ENCODE data around the gene GAREM1. TPM values are rescaled to one million over a fixed set of nuclear protein-coding genes. Genes with fewer than 3 reads are reported as not detected.

GAREM1 gene
- total RNA-seq, 1 donor from 2014 or later: 9.0 TPM

DNA sequence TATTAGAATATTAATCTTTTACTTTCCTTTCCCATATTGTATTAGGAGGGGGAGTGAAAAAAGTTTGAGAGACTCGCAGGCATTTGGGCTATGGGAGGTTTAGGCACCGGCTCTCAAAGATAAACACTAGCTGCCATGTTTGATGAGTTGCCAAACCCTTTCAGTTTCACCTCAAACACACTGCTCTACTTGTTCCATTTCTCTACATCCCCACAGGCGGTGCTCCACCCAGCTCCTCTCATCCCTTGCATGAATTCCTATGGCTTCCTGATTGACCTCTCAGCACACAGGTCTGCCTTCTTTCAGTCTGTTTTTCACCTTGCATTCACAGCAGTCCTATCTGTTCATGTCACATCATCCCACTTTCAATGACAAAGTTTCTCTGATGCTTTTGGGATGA, 215.1 kb downstream of the GAREM1 start:
- FAIRE-seq: no peak
- no peaks in the 10 kb centered on the region for H3K27me3 ChIP-seq (ENCODE audit: insufficient read depth, low read length)
- no peaks in the 10 kb centered on the region for H3K79me2 ChIP-seq (ENCODE audit: insufficient read depth, low read length)
- Mint-ChIP-seq H3K27me3 (ENCODE audit: low read depth, unreplicated experiment) (no peaks in the 10 kb centered on the region), H3K27ac (ENCODE audit: unreplicated experiment) (no peak overlapping the region), H3K4me3 (ENCODE audit: unreplicated experiment) (no peak overlapping the region), H3K9me3 (ENCODE audit: unreplicated experiment) (no peaks in the 10 kb centered on the region), H3K4me1 (ENCODE audit: low read depth, unreplicated experiment) (no peaks in the 10 kb centered on the region), H3K36me3 (ENCODE audit: low read depth, unreplicated experiment) (no peaks in the 10 kb centered on the region)
- no peak overlapping the region for H3K4me2 ChIP-seq (ENCODE audit: low read length)
- no peaks in the 10 kb centered on the region for H3K4me1 ChIP-seq (ENCODE audit: insufficient read depth, low read length)
- H3K36me3 ChIP-seq (ENCODE audit: insufficient read depth, low read length): no peaks in the 10 kb centered on the region
- H2AFZ ChIP-seq (ENCODE audit: low read depth, low read length): no peak overlapping the region
- H3K9me3 ChIP-seq (ENCODE audit: insufficient read depth, low read depth, low read length): no peaks in the 10 kb centered on the region
- DNase-seq (ENCODE audit: low read depth): no peak
- no peak for TF ChIP-seq EZH2 (IDR thresholded peaks at IDR 0.05; ENCODE audit: insufficient read depth, low read length)
- TF ChIP-seq, protein P1, sequence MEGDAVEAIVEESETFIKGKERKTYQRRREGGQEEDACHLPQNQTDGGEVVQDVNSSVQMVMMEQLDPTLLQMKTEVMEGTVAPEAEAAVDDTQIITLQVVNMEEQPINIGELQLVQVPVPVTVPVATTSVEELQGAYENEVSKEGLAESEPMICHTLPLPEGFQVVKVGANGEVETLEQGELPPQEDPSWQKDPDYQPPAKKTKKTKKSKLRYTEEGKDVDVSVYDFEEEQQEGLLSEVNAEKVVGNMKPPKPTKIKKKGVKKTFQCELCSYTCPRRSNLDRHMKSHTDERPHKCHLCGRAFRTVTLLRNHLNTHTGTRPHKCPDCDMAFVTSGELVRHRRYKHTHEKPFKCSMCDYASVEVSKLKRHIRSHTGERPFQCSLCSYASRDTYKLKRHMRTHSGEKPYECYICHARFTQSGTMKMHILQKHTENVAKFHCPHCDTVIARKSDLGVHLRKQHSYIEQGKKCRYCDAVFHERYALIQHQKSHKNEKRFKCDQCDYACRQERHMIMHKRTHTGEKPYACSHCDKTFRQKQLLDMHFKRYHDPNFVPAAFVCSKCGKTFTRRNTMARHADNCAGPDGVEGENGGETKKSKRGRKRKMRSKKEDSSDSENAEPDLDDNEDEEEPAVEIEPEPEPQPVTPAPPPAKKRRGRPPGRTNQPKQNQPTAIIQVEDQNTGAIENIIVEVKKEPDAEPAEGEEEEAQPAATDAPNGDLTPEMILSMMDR (IDR thresholded peaks at IDR 0.05; ENCODE audit: insufficient read depth, low read depth, low read length): no peak
- H3K9ac ChIP-seq (ENCODE audit: low read length): no peak overlapping the region
- H4K20me1 ChIP-seq (ENCODE audit: insufficient read depth, low read length): no peaks in the 10 kb centered on the region
- no peak overlapping the region for H3K27ac ChIP-seq (ENCODE audit: low read depth, low read length)
- H3K4me3 ChIP-seq (ENCODE audit: insufficient read depth, low read depth, low read length): no peak overlapping the region

DNA sequence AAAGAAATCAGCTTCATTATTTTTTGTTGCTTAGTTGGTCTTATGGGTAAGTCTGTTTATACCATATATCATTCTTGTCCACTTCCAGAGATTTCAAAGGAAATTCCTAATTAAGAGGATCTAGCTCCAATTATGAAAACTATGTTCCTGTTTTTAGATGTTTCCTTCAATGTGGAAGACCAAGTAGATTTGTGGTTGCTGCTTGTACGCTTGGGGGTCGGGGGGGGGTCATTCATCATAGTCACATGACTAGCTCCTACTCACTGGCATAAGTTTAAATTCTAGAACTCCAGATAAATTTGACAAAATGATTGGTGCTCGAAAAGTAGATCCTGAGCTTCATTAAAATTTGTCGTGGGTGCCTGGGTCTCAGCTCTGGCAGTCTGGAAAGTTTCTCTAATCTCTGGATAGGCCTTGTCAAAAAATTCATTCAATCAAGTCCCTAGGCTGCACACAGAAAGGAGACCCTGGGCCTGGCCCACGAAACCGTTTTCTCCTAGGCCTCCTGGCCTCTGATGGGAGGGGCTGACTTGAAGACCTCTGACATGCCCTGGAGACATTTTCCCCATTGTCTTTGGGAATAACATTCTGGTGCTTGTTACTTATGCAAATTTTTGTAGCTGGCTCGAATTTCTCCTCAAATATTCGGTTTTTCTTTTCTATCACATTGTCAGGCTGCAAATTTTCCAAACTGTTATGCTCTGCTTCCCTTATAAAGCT, 218.4 kb downstream of the GAREM1 start:
- H3K27ac Mint-ChIP-seq (ENCODE audit: unreplicated experiment): no peak overlapping the region
- DNase-seq (ENCODE audit: low read depth) (no peak), FAIRE-seq (no peak)
- TF ChIP-seq, protein P1 (IDR thresholded peaks at IDR 0.05; ENCODE audit: insufficient read depth, low read depth, low read length): no peak
- no peak for TF ChIP-seq EZH2 (IDR thresholded peaks at IDR 0.05; ENCODE audit: insufficient read depth, low read length)
- H4K20me1 ChIP-seq (ENCODE audit: insufficient read depth, low read length): no peaks in the 10 kb centered on the region
- H3K36me3 ChIP-seq (ENCODE audit: insufficient read depth, low read length): no peaks in the 10 kb centered on the region
- no peaks in the 10 kb centered on the region for H3K79me2 ChIP-seq (ENCODE audit: insufficient read depth, low read length)
- no peak overlapping the region for H3K4me3 Mint-ChIP-seq (ENCODE audit: unreplicated experiment)
- no peaks in the 10 kb centered on the region for H3K4me1 Mint-ChIP-seq (ENCODE audit: low read depth, unreplicated experiment)
- H3K27me3 ChIP-seq (ENCODE audit: insufficient read depth, low read length): no peaks in the 10 kb centered on the region
- H3K9me3 Mint-ChIP-seq (ENCODE audit: unreplicated experiment): no peaks in the 10 kb centered on the region
- no peak overlapping the region for H2AFZ ChIP-seq (ENCODE audit: low read depth, low read length)
- H3K4me2 ChIP-seq (ENCODE audit: low read length): no peak overlapping the region
- no peaks in the 10 kb centered on the region for H3K36me3 Mint-ChIP-seq (ENCODE audit: low read depth, unreplicated experiment)
- H3K4me1 ChIP-seq (ENCODE audit: insufficient read depth, low read length): no peaks in the 10 kb centered on the region
- no peaks in the 10 kb centered on the region for H3K9me3 ChIP-seq (ENCODE audit: insufficient read depth, low read depth, low read length)
- H3K27me3 Mint-ChIP-seq (ENCODE audit: low read depth, unreplicated experiment): no peaks in the 10 kb centered on the region
- no peak overlapping the region for H3K9ac ChIP-seq (ENCODE audit: low read length)
- no peak overlapping the region for H3K4me3 ChIP-seq (ENCODE audit: insufficient read depth, low read depth, low read length)
- H3K27ac ChIP-seq (ENCODE audit: low read depth, low read length): no peak overlapping the region

GRCh38 chr18:32251466-32251865, 219.2 kb downstream of the GAREM1 start:
- H3K36me3 Mint-ChIP-seq (ENCODE audit: low read depth, unreplicated experiment): no peaks in the 10 kb centered on the region
- FAIRE-seq: no peak

More at GRCh38 chr18:32251466-32251865, 219.2 kb downstream of the GAREM1 start:
- no peak overlapping the region for H3K9ac ChIP-seq (ENCODE audit: low read length)
- H3K27me3 ChIP-seq (ENCODE audit: insufficient read depth, low read length): no peaks in the 10 kb centered on the region
- no peak overlapping the region for H3K4me2 ChIP-seq (ENCODE audit: low read length)
- H2AFZ ChIP-seq (ENCODE audit: low read depth, low read length): no peak overlapping the region
- no peaks in the 10 kb centered on the region for H3K79me2 ChIP-seq (ENCODE audit: insufficient read depth, low read length)
- H3K4me3 ChIP-seq (ENCODE audit: insufficient read depth, low read depth, low read length): no peak overlapping the region
- Mint-ChIP-seq H3K4me3 (ENCODE audit: unreplicated experiment) (no peak overlapping the region), H3K27ac (ENCODE audit: unreplicated experiment) (no peak overlapping the region), H3K9me3 (ENCODE audit: unreplicated experiment) (no peaks in the 10 kb centered on the region), H3K27me3 (ENCODE audit: low read depth, unreplicated experiment) (no peaks in the 10 kb centered on the region), H3K4me1 (ENCODE audit: low read depth, unreplicated experiment) (no peaks in the 10 kb centered on the region)
- H3K27ac ChIP-seq (ENCODE audit: low read depth, low read length): no peak overlapping the region
- no peaks in the 10 kb centered on the region for H3K4me1 ChIP-seq (ENCODE audit: insufficient read depth, low read length)
- TF ChIP-seq EZH2 (IDR thresholded peaks at IDR 0.05; ENCODE audit: insufficient read depth, low read length): no peak
- no peaks in the 10 kb centered on the region for H3K36me3 ChIP-seq (ENCODE audit: insufficient read depth, low read length)
- H4K20me1 ChIP-seq (ENCODE audit: insufficient read depth, low read length): no peaks in the 10 kb centered on the region
- no peak for DNase-seq (ENCODE audit: low read depth)
- no peaks in the 10 kb centered on the region for H3K9me3 ChIP-seq (ENCODE audit: insufficient read depth, low read depth, low read length)

Data from astrocyte (in vitro differentiated cells and primary cell).